ENCODE measurements around the gene RXRA. TPM values are rescaled to one million over a fixed set of nuclear protein-coding genes. Genes with fewer than 3 reads are reported as not detected.
A peak's percentile ranks its signal among the peaks of the same experiment; 100 is the strongest.

The RXRA gene
- total RNA-seq, 1 donor from 2014 or later: 16.8 TPM

DNA sequence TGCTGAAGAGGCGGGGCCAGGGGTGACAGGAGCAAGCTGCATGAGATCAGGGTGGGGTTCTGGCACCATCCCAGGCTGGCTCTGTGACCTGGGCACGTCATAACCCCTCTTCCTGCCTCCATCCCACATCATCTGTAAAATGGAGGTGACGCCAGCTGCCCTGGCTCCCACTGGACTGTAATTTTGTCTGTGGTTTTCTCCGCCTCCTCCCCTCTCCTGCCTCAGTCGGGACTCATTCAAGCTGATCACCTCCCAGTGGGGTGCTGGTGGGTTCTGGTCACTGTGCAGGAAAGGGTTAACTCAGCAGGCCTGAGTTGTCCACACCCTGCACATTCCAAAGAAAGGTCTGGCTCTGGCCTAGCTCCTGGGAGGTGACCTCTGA is 128.2 kb downstream of the RXRA start:
- no peak overlapping the region for H3K4me3 ChIP-seq (ENCODE audit: low read depth, low read length)
- H3K36me3 ChIP-seq (ENCODE audit: control insufficient read depth, insufficient read depth, low read length): no peaks in the 10 kb centered on the region
- no peak for TF ChIP-seq CTCF (IDR thresholded peaks at IDR 0.05; ENCODE audit: insufficient read depth, low read length, severe bottlenecking)
- no peaks in the 10 kb centered on the region for H3K27me3 ChIP-seq (ENCODE audit: control insufficient read depth, insufficient read depth, low read length)
- DNase-seq (ENCODE audit: low read depth) (no peak), FAIRE-seq (peak; percentile 79)

GRCh38 chr9:134455021-134455471 is 128.8 kb downstream of the RXRA start:
- H3K36me3 ChIP-seq (ENCODE audit: control insufficient read depth, insufficient read depth, low read length): no peaks in the 10 kb centered on the region
- H3K4me3 ChIP-seq (ENCODE audit: low read depth, low read length): no peak overlapping the region
- H3K27me3 ChIP-seq (ENCODE audit: control insufficient read depth, insufficient read depth, low read length): no peaks in the 10 kb centered on the region
- no peak for DNase-seq (ENCODE audit: low read depth)
- TF ChIP-seq CTCF (IDR thresholded peaks at IDR 0.05; ENCODE audit: insufficient read depth, low read length, severe bottlenecking): no peak
- no peak for FAIRE-seq

DNA sequence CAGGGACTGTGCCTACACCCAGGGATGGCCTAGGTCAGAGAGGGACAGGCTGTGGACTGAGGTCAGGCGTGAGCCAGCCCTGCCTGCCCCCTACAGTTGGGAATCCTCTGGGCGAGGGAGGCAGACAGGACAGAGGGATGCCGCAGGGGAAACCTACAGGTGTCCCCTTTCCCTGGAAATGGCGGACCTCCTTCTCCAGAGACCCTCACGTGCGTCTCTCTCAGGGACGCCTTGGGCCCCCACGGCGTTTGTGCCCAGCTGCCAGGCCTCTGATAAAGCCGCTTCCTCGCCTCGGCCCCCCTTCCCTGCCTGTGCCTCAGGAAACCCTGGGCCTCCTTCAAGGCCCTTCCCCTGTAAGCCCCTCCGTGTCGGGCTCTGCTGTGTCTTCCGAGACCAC is 129.3 kb downstream of the RXRA start:
- no peaks in the 10 kb centered on the region for H3K27me3 ChIP-seq (ENCODE audit: control insufficient read depth, insufficient read depth, low read length)
- no peak for FAIRE-seq
- H3K4me3 ChIP-seq (ENCODE audit: low read depth, low read length): no peak overlapping the region
- TF ChIP-seq CTCF (IDR thresholded peaks at IDR 0.05; ENCODE audit: insufficient read depth, low read length, severe bottlenecking): no peak
- H3K36me3 ChIP-seq (ENCODE audit: control insufficient read depth, insufficient read depth, low read length): no peaks in the 10 kb centered on the region
- no peak for DNase-seq (ENCODE audit: low read depth)

DNA sequence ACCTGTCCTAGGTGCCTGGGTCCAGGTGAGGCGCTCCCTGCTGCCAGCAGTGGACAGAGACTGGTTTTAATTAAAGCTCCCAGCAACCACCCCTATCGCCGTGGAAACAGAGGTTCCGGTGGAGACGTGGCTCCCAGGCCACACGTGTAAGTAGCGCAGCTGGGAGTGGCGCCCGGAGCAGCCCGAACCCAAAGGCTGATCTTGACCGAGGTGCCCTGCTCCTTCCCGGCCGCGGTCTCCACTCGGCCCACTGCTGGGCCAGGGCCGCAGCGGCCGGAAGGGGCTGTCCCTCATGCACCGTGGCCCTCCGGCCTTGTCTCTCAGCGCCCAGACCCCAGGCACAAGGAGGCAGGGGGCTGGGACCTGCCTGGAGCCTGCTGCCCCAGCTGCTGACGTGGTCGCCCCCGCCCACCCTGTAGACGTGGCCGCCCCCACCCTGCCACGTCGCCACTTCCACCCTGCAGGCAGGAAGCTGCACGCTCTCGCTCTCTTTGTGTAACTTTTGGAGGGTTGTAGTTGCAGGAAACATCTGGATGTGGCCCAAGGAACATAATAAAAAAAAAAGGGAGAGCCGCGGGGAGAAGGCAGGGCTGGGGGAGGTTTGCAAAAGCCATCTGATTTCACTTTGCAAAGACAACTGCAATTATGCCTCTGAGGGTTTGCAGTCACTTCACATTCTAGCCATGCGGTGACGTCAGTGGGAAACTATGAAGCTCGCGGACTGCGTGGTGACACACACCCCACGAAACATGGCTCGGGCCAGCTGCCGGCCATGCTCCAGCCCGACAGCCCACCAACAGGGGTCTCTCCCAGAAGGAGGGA is 129.9 kb downstream of the RXRA start:
- TF ChIP-seq CTCF (IDR thresholded peaks at IDR 0.05; ENCODE audit: insufficient read depth, low read length, severe bottlenecking): no peak
- no peaks in the 10 kb centered on the region for H3K36me3 ChIP-seq (ENCODE audit: control insufficient read depth, insufficient read depth, low read length)
- no peaks in the 10 kb centered on the region for H3K27me3 ChIP-seq (ENCODE audit: control insufficient read depth, insufficient read depth, low read length)
- H3K4me3 ChIP-seq (ENCODE audit: low read depth, low read length): peak overlapping the region; percentile 26
- DNase-seq (ENCODE audit: low read depth) (peak; percentile 81), FAIRE-seq (no peak)

- FAIRE-seq: peak; percentile 23
Measured at GRCh38 chr9:134456756-134457305, 130.6 kb downstream of the RXRA start.

More at GRCh38 chr9:134456756-134457305, 130.6 kb downstream of the RXRA start:
- no peak for DNase-seq (ENCODE audit: low read depth)
- H3K27me3 ChIP-seq (ENCODE audit: control insufficient read depth, insufficient read depth, low read length): no peaks in the 10 kb centered on the region
- no peak for TF ChIP-seq CTCF (IDR thresholded peaks at IDR 0.05; ENCODE audit: insufficient read depth, low read length, severe bottlenecking)
- H3K36me3 ChIP-seq (ENCODE audit: control insufficient read depth, insufficient read depth, low read length): no peaks in the 10 kb centered on the region
- no peak overlapping the region for H3K4me3 ChIP-seq (ENCODE audit: low read depth, low read length)

Measured in bronchial epithelial cell (primary cell).